HG02885 (cell line): Measurements from ENCODE around the gene C19orf85.
"Not testable (repeated sequence)": the region's sequence is repeated elsewhere in the genome, so short reads cannot be mapped to it uniquely, and the experiment has no call there.

Experiments used
- ATAC-seq: cut with Tn5 transposase; IDR thresholded peaks from one replicate; pipeline ENCODE4 v1.9.1; 2021; ENCODE audit warnings: mild to moderate bottlenecking; ENCODE audit not compliant: unreplicated experiment, poor library complexity

The C19orf85 gene

DNA sequence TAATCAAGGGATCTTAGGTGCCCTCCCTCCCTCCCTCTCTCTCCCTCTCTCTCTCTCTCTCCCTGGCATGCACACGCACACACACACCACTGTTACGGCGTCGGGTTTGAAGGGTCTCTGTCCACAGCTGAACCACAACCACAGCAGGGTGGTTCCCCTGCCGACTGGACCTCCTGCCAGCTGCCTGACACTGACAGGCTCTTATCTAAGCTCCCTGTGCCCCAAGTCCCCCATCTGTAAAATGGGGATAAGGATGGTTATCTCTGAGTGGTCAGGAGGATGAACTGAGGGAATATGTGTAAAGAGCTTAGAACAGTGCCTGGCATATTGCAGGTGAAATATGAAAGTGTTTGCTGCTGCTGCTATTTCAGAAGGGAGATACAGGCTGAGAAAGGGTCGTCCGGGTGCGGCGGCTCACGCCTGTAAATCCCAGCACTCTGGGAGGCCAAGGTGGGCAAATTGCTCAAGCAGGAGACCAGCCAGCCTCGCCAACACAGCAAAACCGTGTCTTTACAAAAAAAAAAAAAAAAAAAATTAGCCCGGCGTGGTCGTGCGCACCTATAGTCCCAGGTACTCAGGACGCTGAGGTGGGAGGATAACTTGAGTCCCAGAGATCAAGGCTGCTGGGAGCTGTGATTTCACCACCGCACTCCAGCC, 20.6 kb downstream of the C19orf85 start:
- ATAC-seq, result no peak

- no peak for ATAC-seq
These were observed 21.3 kb downstream of the C19orf85 start, which contains the start of gene SHISA7 for GRCh38 chr19:55443045-55443823. Gene SHISA7 (minus strand): TSS chr19:55443300. CDS start chr19:55442863, 437 bp downstream.

GRCh38 chr19:55442372-55442961, 22.1 kb downstream of the C19orf85 start:
- no peak for ATAC-seq

DNA sequence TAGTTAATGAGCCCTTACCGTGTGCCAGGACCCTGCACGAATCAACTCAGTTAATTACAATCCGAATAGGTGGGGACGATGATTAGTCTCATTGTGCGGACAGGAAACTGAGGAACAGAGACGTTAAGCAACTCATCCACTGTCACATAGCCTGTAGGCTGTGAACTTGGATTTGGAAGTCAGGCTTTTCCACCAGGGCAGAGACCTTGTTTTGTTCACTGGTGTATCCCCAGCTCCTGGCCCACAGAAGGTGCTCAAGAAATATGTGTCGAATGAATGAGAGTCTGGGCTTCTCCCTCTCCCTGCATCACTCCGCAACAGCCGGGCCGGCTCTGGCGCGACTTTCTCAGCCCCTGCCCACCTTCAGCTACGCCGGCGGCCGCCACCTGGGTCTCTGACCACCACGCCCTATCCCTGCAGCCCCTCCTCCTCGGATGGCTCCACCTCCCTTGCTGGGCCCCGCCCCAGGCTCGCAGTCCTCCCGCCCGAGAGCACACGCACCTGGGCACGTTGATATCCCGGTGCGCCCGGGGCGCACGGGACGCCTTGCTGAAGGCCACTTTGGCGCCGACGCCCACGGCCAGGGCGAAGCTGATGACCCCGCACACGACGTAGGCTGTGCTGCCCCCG, 22.7 kb downstream of the C19orf85 start:
- ATAC-seq, result no peak

- no peak for ATAC-seq
These were observed 23.2 kb downstream of the C19orf85 start for GRCh38 chr19:55441319-55441691.

DNA sequence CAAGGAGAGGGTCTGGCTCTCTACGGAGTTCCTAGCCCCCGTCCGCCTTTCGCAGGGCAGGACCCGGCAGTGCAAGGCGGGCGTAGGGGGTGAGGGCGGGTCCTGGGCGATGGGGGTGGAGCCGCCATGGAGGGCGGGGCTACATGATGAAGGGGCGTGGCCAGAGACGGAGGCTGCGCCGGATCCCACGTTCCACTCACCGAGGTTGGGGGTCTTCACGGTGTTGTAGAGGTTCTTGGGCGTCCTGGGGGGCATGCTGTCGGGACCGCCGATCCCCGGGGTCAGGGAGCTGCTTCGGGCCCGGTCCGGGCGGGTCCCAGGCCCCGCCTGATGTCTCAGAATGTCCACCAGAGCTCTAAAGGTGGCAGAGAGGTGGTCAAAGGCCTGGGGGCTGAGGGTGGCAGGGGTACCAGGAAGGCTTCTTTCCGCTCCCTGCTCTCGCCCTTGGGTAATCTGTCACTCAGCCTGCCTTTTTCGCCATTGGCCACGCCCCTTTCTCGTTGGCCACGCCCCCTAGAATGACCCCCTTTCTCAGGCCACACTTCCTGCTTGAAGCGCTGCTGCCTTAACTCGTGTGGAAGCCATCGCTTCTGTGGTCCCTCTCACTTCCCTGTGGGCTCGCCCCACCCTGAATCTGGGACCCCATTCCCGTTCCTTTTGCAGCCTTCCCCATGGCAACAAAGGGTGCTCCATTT, 24.0 kb downstream of the C19orf85 start:
- ATAC-seq, result no peak

GRCh38 chr19:55439052-55439451, 25.5 kb downstream of the C19orf85 start:
- ATAC-seq, result no peak

DNA sequence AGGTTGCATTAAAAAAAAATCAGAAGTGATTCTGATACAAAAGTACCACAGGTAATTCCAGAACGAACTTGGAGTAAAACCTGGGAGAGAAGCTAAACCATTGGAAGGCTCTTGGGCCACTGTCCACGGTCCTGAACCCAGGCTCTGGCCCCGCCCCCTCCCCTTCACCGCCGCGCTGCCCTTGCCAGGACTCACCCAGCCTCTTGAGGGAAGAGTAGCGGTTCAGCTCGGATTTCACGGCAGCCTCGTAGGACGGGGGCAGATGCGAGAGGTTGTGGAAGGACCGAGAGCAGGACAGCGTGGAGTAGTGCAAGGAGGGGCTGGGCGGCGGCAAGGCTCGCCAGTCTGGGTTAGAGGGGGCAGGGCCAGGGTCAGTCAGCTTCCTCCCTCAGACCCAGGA, 27.1 kb downstream of the C19orf85 start:
- ATAC-seq, result no peak

- ATAC-seq, result no peak
These were observed 27.7 kb downstream of the C19orf85 start for GRCh38 chr19:55436847-55437246.

DNA sequence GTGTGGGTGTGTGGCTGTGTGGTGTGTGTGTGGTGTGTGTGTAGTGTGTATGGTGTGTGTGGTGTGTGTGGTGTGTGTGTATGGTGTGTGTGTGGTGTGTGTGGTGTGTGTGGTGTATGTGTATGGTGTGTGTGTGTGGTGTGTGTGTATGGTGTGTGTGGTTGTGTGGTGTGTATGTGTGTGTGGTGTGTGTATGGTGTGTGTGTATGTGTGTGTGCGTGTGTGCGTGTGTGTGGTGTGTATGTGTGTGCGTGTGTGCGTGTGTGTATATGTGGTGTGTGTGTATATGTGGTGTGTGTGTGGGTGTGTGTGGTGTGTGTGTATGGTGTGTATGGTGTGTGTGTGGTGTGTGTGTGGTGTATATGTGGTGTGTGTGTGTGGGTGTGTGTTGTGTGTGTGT, 29.5 kb downstream of the C19orf85 start:
- ATAC-seq, result no peak

DNA sequence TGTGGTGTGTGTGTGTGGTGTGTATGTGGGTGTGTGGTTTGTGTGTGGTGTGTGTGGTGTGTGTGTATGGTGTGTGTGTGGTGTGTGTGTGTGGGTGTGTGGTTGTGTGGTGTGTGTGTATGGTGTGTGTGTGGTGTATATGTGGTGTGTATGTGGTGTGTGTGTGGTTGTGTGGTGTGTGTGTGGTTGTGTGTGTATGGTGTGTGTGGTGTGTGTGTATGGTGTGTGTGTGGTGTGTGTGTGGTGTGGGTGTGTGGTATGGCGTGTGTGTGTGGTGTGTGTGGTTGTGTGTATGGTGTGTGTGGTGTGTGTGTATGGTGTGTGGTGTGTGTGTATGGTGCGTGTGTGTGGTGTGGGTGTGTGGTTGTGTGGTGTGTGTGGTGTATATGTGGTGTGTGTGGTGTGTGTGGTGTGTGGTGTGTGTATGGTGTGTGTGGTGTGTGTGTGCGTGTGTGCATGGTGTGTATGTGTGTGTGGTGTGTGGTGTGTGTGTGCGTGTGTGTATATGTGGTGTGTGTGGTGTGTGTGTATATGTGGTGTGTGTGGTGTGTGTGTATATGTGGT, 30.1 kb downstream of the C19orf85 start:
- ATAC-seq, result no peak

DNA sequence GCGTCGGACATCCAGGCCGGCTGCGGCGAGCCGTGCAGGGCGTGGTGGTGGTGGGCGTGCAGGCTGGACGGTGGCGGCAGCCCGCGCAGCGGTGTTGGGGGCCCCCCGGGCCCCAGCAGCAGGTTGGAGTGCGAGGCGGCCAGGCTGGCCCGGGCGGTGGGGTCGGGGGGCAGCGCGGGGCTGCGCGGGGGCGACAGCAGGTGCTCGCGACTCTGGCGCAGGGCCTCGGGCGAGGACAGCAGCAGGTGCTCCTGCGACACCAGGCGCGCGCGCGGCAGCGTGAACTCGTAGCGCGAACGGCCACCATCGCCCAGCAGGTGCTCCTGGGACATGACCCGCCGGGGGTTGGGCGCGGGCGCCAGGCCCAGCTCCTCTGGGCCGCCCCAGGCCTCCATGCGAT, 31.3 kb downstream of the C19orf85 start:
- no peak for ATAC-seq

DNA sequence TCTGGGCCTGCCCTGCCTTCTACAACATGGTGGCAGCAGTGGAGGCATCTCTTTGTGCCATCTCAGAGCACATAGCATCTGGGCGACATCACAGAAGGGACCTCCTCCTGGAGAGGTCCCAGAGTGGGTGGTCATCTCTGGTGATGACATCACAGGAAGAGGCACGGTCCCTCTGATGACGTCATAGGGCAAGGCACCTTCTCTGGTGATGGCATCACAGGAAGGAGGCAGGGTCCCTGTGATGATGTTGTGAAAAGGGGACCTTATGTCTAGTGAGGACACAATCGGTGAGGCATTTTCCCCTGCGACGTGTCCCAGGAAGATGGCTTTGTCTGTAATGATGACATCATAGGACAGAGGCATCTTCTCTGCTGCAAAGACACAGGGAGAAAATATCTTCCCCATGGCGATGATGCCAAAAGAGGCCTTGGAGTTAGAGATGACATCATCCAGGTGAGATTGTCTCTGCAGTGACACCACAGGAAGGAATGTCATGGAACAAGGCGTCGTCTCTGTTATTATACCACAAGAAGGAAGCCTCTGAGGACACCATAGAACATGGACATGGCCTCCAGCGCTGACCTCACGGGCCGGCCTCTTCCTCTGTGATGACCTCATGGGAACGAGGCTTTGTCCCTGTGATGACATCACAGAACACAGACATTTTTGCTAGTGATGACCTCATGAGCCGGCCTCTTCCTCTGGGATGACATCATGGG, 32.2 kb downstream of the C19orf85 start:
- no peak for ATAC-seq

DNA sequence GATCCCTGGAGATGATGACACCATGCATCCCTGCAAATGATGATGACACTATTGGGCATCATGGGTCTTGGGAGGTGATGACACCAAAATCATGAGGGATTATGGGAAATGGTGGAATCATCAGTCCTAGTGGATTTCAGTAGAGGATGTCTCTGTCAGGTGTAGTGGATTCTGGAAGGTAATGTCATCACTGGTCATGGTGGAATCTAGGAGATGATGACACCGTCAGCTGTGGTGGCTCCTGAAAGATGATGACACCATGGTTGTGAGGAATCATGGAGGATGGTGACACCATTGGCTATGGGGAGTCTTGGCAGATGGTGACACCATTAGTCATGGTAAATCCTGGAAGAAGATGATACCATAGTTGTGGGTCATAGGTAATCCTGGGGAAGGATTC, 33.4 kb downstream of the C19orf85 start:
- no peak for ATAC-seq

GRCh38 chr19:55426042-55426441, 38.5 kb downstream of the C19orf85 start:
- ATAC-seq, result no peak

- ATAC-seq, result no peak
These were observed 40.0 kb downstream of the C19orf85 start for GRCh38 chr19:55424518-55424917.

- no peak for ATAC-seq
These were observed 41.1 kb downstream of the C19orf85 start for GRCh38 chr19:55423225-55424005.

- not testable (repeated sequence) for ATAC-seq
These were observed 43.3 kb downstream of the C19orf85 start for GRCh38 chr19:55421281-55421680.
